Omental fat pad (tissue), 4 donors: Measurements from ENCODE around the gene LRRFIP1. TPM values are rescaled to one million over a fixed set of nuclear protein-coding genes. Genes with fewer than 3 reads are reported as not detected.
"Not testable (repeated sequence)": the region's sequence is repeated elsewhere in the genome, so short reads cannot be mapped to it uniquely, and the experiment has no call there.

Experiments used
- ATAC-seq: fragments of 150-250 bp; one replicate; pipeline ENCODE4 v1.9.1; 2016; ENCODE audit warnings: mild to moderate bottlenecking, moderate library complexity; ENCODE audit not compliant: low FRiP score
- DNase-seq: peaks from one replicate; pipeline ENCODE4 v3.0.0-alpha.2; 2019; ENCODE audit warnings: low spot score
- CTCF ChIP-seq, 3 donors: fragments of 450-650 bp; IDR thresholded peaks; one replicate each; pipeline ENCODE4 v1.5.1; 2016 to 2017; ENCODE audit warnings: antibody characterized with exemption in 3 of 3, mild to moderate bottlenecking in 3 of 3, moderate library complexity in 2 of 3
- total RNA-seq, 4 donors: library from RNA; depleted of rRNA; stranded (reverse); fragments of >200 nt; gene quantifications; one replicate each; pipeline ENCODE4 v1.1.0, GENCODE V29; 2016

Gene LRRFIP1
- total RNA-seq, 4 donors from 2014 or later, result 90.0 to 257 (median 113) TPM

GRCh38 chr2:237685408-237685807 is 58.0 kb downstream of the LRRFIP1 start:
- DNase-seq (no peak), ATAC-seq (no peak)
- TF ChIP-seq CTCF (IDR thresholded peaks at IDR 0.05), result no peak

GRCh38 chr2:237686659-237687136 is 59.3 kb downstream of the LRRFIP1 start:
- no peak for TF ChIP-seq CTCF (IDR thresholded peaks at IDR 0.05)
- ATAC-seq, result no peak
- DNase-seq, result no peak

- no peak for ATAC-seq
- no peak for DNase-seq
- TF ChIP-seq CTCF (IDR thresholded peaks at IDR 0.05), result no peak
These were observed 60.7 kb downstream of the LRRFIP1 start for GRCh38 chr2:237688081-237688480.

GRCh38 chr2:237688541-237688940 is 61.2 kb downstream of the LRRFIP1 start:
- not testable (repeated sequence) for ATAC-seq, DNase-seq

GRCh38 chr2:237689336-237690131 is 62.1 kb downstream of the LRRFIP1 start:
- DNase-seq, result no peak

GRCh38 chr2:237691029-237691907 is 63.9 kb downstream of the LRRFIP1 start:
- no peak for TF ChIP-seq CTCF (IDR thresholded peaks at IDR 0.05)
- ATAC-seq, result peak; percentile 4
- DNase-seq, result no peak

More at GRCh38 chr2:237689336-237690131, 62.1 kb downstream of the LRRFIP1 start:
- no peak for ATAC-seq
- TF ChIP-seq CTCF (IDR thresholded peaks at IDR 0.05), result no peak

- ATAC-seq (peak; percentile 65), DNase-seq (peak; percentile 87)
- TF ChIP-seq CTCF (IDR thresholded peaks at IDR 0.05), result peak in 1 of 3 donors; percentile 9
These were observed 64.7 kb downstream of the LRRFIP1 start for GRCh38 chr2:237691908-237692600.
